Measurements from ENCODE around the gene TERT.
"Not testable (repeated sequence)": the region's sequence is repeated elsewhere in the genome, so short reads cannot be mapped to it uniquely, and the experiment has no call there.

Gene TERT

GRCh38 chr5:1329111-1329579, 34.3 kb upstream of the TERT start:
- Histone ChIP-seq H3K9ac (ENCODE audit: low read depth, low read length) (no peak overlapping the region), H3K27me3 (ENCODE audit: insufficient read depth, low read length) (no peaks in the 10 kb centered on the region), H3K36me3 (ENCODE audit: insufficient read depth, low read depth, low read length) (peaks cover 75% of the 10 kb centered on the region), H3K9me3 (ENCODE audit: insufficient read depth, low read depth, low read length) (no peaks in the 10 kb centered on the region), H3K4me3 (ENCODE audit: low read length) (no peak overlapping the region), H3K27ac (ENCODE audit: low read length) (no peak overlapping the region), H3K4me1 (ENCODE audit: insufficient read depth, low read length) (no peaks in the 10 kb centered on the region)

DNA sequence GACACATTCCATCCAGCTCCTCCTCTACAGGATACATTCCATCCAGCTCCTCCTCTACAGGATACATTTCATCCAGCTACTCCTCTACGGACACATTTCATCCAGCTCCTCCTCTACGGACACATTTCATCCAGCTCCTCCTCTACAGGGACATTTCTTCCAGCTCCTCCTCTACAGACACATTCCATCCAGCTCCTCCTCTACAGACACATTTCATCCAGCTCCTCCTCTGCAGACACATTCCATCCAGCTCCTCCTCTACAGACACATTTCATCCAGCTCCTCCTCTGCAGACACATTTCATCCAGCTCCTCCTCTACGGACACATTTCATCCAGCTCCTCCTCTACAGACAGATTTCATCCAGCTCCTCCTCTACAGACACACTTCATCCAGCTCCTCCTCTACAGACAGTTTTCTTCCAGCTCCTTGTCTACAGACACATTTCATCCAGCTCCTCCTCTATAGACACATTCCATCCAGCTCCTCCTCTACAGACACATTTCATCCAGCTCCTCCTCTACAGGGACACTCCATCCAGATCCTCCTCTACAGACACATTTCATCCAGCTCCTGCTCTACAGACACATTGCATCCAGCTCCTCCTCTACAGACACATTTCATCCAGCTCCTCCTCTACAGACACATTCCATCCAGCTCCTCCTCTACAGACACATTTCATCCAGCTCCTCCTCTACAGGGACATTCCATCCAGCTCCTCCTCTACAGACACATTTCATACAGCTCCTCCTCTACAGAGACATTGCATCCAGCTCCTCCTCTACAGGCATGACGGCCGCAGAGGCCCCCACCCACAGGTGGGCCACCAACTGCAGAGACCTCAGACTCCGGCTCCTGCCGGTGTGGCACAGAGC, 33.6 kb upstream of the TERT start:
- not testable (repeated sequence) for H3K27me3 ChIP-seq (ENCODE audit: insufficient read depth, low read length); H3K27ac ChIP-seq (ENCODE audit: low read length); H3K9me3 ChIP-seq (ENCODE audit: insufficient read depth, low read depth, low read length); H3K9ac ChIP-seq (ENCODE audit: low read depth, low read length); H3K4me1 ChIP-seq (ENCODE audit: insufficient read depth, low read length); H3K4me3 ChIP-seq (ENCODE audit: low read length)
- peaks cover 75% of the 10 kb centered on the region for H3K36me3 ChIP-seq (ENCODE audit: insufficient read depth, low read depth, low read length)

DNA sequence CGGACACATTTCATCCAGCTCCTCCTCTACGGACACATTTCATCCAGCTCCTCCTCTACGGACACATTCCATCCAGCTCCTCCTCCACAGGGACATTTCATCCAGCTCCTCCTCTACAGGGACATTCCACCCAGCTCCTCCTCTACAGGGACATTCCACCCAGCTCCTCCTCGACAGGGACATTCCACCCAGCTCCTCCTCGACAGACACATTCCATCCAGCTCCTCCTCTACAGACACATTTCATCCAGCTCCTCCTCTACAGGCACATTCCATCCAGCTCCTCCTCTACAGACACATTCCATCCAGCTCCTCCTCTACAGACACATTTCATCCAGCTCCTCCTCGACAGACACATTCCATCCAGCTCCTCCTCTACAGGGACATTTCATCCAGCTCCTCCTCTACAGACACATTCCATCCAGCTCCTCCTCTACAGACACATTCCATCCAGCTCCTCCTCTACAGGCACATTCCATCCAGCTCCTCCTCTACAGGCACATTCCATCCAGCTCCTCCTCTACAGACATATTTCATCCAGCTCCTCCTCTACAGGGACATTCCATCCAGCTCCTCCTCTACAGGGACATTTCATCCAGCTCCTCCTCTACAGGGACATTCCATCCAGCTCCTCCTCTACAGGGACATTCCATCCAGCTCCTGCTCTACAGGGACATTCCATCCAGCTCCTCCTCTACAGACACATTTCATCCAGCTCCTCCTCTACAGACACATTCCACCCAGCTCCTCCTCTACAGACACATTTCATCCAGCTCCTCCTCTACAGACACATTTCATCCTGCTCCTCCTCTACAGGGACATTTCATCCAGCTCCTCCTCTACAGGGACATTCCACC, 32.3 kb upstream of the TERT start:
- not testable (repeated sequence) for H3K9me3 ChIP-seq (ENCODE audit: insufficient read depth, low read depth, low read length); H3K4me3 ChIP-seq (ENCODE audit: low read length); H3K4me1 ChIP-seq (ENCODE audit: insufficient read depth, low read length); H3K27ac ChIP-seq (ENCODE audit: low read length); H3K9ac ChIP-seq (ENCODE audit: low read depth, low read length); H3K27me3 ChIP-seq (ENCODE audit: insufficient read depth, low read length)
- peaks cover 74% of the 10 kb centered on the region for H3K36me3 ChIP-seq (ENCODE audit: insufficient read depth, low read depth, low read length)

DNA sequence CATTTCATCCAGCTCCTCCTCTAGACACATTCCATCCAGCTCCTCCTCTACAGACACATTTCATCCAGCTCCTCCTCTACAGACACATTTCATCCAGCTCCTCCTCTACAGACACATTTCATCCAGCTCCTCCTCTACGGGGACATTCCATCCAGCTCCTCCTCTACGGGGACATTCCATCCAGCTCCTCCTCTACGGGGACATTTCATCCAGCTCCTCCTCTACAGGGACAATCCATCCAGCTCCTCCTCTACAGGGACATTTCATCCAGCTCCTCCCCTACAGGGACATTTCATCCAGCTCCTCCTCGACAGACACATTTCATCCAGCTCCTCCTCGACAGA, 31.6 kb upstream of the TERT start:
- H3K4me3 ChIP-seq (ENCODE audit: low read length); H3K9ac ChIP-seq (ENCODE audit: low read depth, low read length); H3K27ac ChIP-seq (ENCODE audit: low read length); H3K9me3 ChIP-seq (ENCODE audit: insufficient read depth, low read depth, low read length); H3K27me3 ChIP-seq (ENCODE audit: insufficient read depth, low read length); H3K4me1 ChIP-seq (ENCODE audit: insufficient read depth, low read length): not testable (repeated sequence)
- peaks cover 74% of the 10 kb centered on the region for H3K36me3 ChIP-seq (ENCODE audit: insufficient read depth, low read depth, low read length)

DNA sequence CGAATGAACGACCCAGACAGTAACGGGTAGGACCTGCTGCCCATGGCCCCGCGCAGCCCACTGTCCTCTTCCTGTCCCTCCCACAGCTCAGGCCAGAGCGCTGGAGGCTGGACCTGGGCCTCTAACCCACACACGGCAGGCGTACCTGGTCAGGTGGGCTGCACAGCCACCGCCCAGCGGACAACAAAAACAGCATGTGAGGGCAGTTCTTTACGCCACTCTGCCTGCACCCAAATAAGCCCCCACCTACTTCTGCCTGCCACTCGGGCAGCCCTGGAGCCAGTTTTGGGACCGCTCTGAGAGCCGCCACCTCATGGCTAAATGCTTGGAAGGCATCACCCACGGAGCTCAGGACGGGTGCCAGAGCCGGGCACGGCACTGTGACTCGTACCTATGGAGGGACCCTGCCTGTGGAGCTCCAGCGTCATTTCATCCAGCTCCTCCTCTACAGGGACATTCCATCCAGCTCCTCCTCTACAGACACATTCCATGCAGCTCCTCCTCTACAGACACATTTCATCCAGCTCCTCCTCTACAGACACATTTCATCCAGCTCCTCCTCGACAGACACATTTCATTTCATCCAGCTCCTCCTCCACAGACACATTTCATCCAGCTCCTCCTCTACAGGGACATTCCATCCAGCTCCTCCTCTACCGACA, 31.1 kb upstream of the TERT start:
- no peaks in the 10 kb centered on the region for H3K4me1 ChIP-seq (ENCODE audit: insufficient read depth, low read length)
- no peak overlapping the region for H3K9ac ChIP-seq (ENCODE audit: low read depth, low read length)
- no peak overlapping the region for H3K27ac ChIP-seq (ENCODE audit: low read length)
- peaks cover 74% of the 10 kb centered on the region for H3K36me3 ChIP-seq (ENCODE audit: insufficient read depth, low read depth, low read length)
- H3K4me3 ChIP-seq (ENCODE audit: low read length), result no peak overlapping the region
- H3K27me3 ChIP-seq (ENCODE audit: insufficient read depth, low read length), result no peaks in the 10 kb centered on the region
- no peaks in the 10 kb centered on the region for H3K9me3 ChIP-seq (ENCODE audit: insufficient read depth, low read depth, low read length)

DNA sequence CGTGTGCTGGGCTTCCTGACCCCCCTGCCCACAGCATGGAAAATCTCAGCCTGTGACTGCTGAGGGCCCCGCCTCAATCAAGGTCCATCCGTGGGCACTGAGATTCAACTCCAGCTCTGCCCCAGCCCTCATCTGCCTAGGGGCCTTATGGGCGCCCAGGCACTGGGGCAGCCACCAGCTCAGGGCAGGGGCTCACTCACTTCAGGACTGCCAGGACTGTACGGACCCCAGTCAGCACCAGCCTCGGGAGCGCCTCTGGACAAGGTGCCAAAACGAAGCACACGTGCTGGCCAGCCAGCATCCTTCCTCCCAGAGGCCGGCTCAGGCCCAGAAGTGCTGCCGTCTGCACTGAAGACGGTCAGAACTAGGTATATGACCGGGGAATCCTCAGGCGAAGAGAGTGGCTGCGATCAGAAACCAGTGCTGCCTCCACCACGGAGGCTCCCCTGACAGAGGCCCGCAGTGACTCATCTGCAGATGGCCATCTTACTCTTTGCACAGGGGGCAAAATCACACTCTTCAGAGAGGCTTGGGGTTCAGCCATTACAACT, 30.4 kb upstream of the TERT start:
- Histone ChIP-seq H3K9ac (ENCODE audit: low read depth, low read length) (no peak overlapping the region), H3K9me3 (ENCODE audit: insufficient read depth, low read depth, low read length) (no peaks in the 10 kb centered on the region), H3K27ac (ENCODE audit: low read length) (no peak overlapping the region), H3K36me3 (ENCODE audit: insufficient read depth, low read depth, low read length) (peaks cover 74% of the 10 kb centered on the region), H3K4me1 (ENCODE audit: insufficient read depth, low read length) (no peaks in the 10 kb centered on the region), H3K4me3 (ENCODE audit: low read length) (no peak overlapping the region), H3K27me3 (ENCODE audit: insufficient read depth, low read length) (no peaks in the 10 kb centered on the region)

DNA sequence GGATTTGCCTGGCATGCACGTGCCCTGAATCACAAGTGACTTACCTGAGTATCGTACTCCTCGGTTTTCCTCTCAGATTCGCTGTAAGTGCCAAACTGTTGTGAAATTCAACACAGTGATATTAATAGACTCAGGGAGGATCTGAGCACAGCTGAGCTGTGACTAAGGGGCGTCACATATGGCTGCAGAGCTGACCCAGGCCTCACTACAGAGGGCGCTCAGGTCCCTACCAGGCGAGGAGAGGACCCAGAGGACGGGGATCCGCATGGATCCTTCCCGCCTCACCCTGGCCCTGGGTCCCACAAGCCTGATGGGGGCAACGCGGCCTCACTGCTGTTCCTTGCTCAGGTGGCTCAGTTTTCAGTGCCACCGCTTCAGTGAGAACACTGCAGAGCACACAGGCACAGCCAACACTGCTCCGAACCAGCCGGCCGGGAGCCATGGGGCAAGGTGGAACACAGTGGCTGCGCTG, 29.9 kb upstream of the TERT start:
- Histone ChIP-seq H3K27me3 (ENCODE audit: insufficient read depth, low read length) (no peaks in the 10 kb centered on the region), H3K9ac (ENCODE audit: low read depth, low read length) (no peak overlapping the region), H3K27ac (ENCODE audit: low read length) (no peak overlapping the region), H3K36me3 (ENCODE audit: insufficient read depth, low read depth, low read length) (peaks cover 74% of the 10 kb centered on the region), H3K4me1 (ENCODE audit: insufficient read depth, low read length) (no peaks in the 10 kb centered on the region), H3K4me3 (ENCODE audit: low read length) (no peak overlapping the region), H3K9me3 (ENCODE audit: insufficient read depth, low read depth, low read length) (no peaks in the 10 kb centered on the region)

DNA sequence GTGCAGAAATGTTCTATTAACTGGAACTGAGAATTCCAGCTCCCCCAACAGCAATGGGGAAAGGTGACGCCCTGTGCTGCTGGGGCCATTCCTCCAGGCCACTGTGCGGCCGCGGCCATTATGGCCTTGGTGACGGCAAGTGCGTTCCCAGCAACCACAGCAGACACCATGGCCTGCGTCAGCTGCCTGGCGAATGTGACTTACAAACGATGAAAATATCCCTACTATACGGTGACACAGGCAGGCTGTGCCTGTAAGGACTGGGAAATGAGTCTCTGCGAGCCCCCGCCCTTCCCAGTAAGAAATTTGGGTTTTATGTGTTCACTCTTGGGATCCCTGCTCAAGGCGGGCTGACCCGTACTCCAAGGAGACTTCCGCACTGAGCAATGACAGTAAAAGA, 29.4 kb upstream of the TERT start:
- Histone ChIP-seq H3K27ac (ENCODE audit: low read length) (no peak overlapping the region), H3K36me3 (ENCODE audit: insufficient read depth, low read depth, low read length) (peaks cover 77% of the 10 kb centered on the region), H3K4me1 (ENCODE audit: insufficient read depth, low read length) (no peaks in the 10 kb centered on the region), H3K27me3 (ENCODE audit: insufficient read depth, low read length) (no peaks in the 10 kb centered on the region), H3K9me3 (ENCODE audit: insufficient read depth, low read depth, low read length) (no peaks in the 10 kb centered on the region), H3K9ac (ENCODE audit: low read depth, low read length) (no peak overlapping the region), H3K4me3 (ENCODE audit: low read length) (no peak overlapping the region)

DNA sequence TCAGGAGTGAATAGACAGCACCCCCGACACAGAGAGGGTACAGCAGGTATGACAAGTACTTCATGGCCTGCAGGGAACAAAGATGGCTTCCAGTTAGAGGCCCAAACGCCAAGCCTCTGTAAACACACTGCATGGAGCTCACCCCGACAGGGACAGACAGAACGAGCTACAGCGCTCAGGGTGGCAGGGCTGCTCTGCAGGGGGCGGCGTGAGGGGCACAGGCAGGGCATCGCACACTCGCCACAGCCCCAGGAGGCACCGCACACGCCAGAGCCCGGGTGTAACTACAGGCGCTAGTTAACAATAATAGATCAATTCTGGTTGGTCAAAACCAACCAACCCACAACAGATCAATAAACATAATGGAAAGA, 28.9 kb upstream of the TERT start:
- H3K4me1 ChIP-seq (ENCODE audit: insufficient read depth, low read length), result no peaks in the 10 kb centered on the region
- H3K4me3 ChIP-seq (ENCODE audit: low read length), result no peak overlapping the region
- H3K27ac ChIP-seq (ENCODE audit: low read length), result no peak overlapping the region
- no peak overlapping the region for H3K9ac ChIP-seq (ENCODE audit: low read depth, low read length)
- no peaks in the 10 kb centered on the region for H3K27me3 ChIP-seq (ENCODE audit: insufficient read depth, low read length)
- H3K36me3 ChIP-seq (ENCODE audit: insufficient read depth, low read depth, low read length), result peaks cover 75% of the 10 kb centered on the region
- H3K9me3 ChIP-seq (ENCODE audit: insufficient read depth, low read depth, low read length), result no peaks in the 10 kb centered on the region

- Histone ChIP-seq H3K9me3 (ENCODE audit: insufficient read depth, low read depth, low read length) (no peaks in the 10 kb centered on the region), H3K9ac (ENCODE audit: low read depth, low read length) (no peak overlapping the region), H3K4me1 (ENCODE audit: insufficient read depth, low read length) (no peaks in the 10 kb centered on the region), H3K4me3 (ENCODE audit: low read length) (no peak overlapping the region), H3K27me3 (ENCODE audit: insufficient read depth, low read length) (no peaks in the 10 kb centered on the region), H3K27ac (ENCODE audit: low read length) (no peak overlapping the region), H3K36me3 (ENCODE audit: insufficient read depth, low read depth, low read length) (peaks cover 76% of the 10 kb centered on the region)
Observed at GRCh38 chr5:1322955-1323802, 28.3 kb upstream of the TERT start.

Measured in iPS-20b (cell line).